Measurements from ENCODE around the gene MSL3B.

DNA sequence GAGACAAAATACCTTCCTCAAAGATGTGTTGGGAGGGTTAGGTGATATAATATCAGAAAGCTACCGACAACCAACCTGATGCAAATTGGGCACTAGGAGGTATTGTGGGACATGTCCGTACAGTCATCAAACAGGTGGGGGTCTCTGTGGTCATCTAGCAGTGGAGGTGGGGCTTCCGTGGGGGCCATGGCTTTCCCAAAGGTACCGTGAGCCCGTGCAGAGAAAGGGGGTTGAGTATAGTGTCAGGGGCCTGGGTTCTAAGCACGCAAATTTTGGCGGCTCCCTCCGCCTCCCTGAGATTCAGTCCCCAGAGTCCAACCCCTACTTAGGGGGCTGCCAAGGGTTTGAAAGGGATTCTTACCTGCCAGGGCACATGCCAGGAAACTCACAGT is 46.5 kb downstream of the MSL3B start:
- TF ChIP-seq CTCF (IDR thresholded peaks at IDR 0.05; ENCODE audit: low read depth, low read length, missing input control) (no peak), JUND (IDR thresholded peaks at IDR 0.05) (no peak), EGR1 (IDR thresholded peaks at IDR 0.05; ENCODE audit: low read depth in 2 of 2) (no peak), TAF1 (conservative IDR thresholded peaks at IDR 0.05) (no peak), SP1 (IDR thresholded peaks at IDR 0.05) (no peak), ZBTB33 (IDR thresholded peaks at IDR 0.05) (no peak), YY1 (IDR thresholded peaks at IDR 0.05) (no peak), GABPA (IDR thresholded peaks at IDR 0.05 in 1 of 2, conservative IDR thresholded peaks at IDR 0.05 in 1 of 2) (no peak), RAD21 (IDR thresholded peaks at IDR 0.05) (no peak), ATF3 (IDR thresholded peaks at IDR 0.05) (no peak), MAX (IDR thresholded peaks at IDR 0.05) (no peak), FOXA1 (IDR thresholded peaks at IDR 0.05) (no peak), REST (IDR thresholded peaks at IDR 0.05) (no peak), HNF4G (IDR thresholded peaks at IDR 0.05) (no peak)
